Motor neuron (in vitro differentiated cells): ENCODE measurements around the gene PSMG2. TPM values are rescaled to one million over a fixed set of nuclear protein-coding genes. Genes with fewer than 3 reads are reported as not detected.

Experiments
- ATAC-seq, 8 experiments: fragments of 200-7000 bp; cut with Tn5 transposase; replicated peaks in 6 of 8; 2 replicates each; pipeline ENCODE4 v1.8.0; 2021; ENCODE audit warnings: mild to moderate bottlenecking in 8 of 8, moderate library complexity in 8 of 8
- H3K27ac ChIP-seq, 2 donors: fragments of 250-450 bp; sonication (Bioruptor Pico); 2 replicates each; pipeline ENCODE4 v1.9.0; 2021; ENCODE audit warnings: antibody characterized with exemption in 2 of 2, mild to moderate bottlenecking in 2 of 2, moderate library complexity in 1 of 2
- H3K4me1 ChIP-seq, 2 donors: fragments of 250-450 bp; sonication (Bioruptor Pico); replicated peaks in 1 of 2; 2 replicates each; pipeline ENCODE4 v1.6.1; 2021; ENCODE audit warnings: antibody characterized with exemption in 2 of 2, mild to moderate bottlenecking in 2 of 2, moderate library complexity in 1 of 2
- H3K4me3 ChIP-seq, 5 donors: fragments of 250-450 bp; sonication (Bioruptor Pico); 2 replicates each; pipeline ENCODE4 v1.9.0; 2021; ENCODE audit warnings: antibody characterized with exemption in 5 of 5, mild to moderate bottlenecking in 5 of 5, moderate library complexity in 4 of 5
- WGBS, 10 experiments: fragments of 450-650 bp; shearing (Covaris generic); methylation state at CpG; one replicate each; pipeline ENCODE4 v1.0.0; 2022; 5-methylcytosine and 5-hydroxymethylcytosine counted together
- in situ Hi-C, 9 experiments: fragments of 400-800 bp; cut with MboI; loops; one replicate each; pipeline ENCODE4 v1.15.0; 2021; ENCODE audit warnings: low sequenced_read_pairs in 9 of 9, low pct_unique_long_range_greater_than_20kb in 2 of 9; ENCODE audit not compliant: unreplicated experiment in 9 of 9
- total RNA-seq, 8 experiments: library from RNA; unstranded; fragments of 300-600 nt; gene quantifications; 2 replicates each; pipeline versions ENCODE4 v1.2.3 to v1.2.4, GENCODE V29; 2022

The PSMG2 gene
- total RNA-seq, 8 experiments from 2014 or later: 50.4 to 82.0 (median 65.2) TPM

DNA sequence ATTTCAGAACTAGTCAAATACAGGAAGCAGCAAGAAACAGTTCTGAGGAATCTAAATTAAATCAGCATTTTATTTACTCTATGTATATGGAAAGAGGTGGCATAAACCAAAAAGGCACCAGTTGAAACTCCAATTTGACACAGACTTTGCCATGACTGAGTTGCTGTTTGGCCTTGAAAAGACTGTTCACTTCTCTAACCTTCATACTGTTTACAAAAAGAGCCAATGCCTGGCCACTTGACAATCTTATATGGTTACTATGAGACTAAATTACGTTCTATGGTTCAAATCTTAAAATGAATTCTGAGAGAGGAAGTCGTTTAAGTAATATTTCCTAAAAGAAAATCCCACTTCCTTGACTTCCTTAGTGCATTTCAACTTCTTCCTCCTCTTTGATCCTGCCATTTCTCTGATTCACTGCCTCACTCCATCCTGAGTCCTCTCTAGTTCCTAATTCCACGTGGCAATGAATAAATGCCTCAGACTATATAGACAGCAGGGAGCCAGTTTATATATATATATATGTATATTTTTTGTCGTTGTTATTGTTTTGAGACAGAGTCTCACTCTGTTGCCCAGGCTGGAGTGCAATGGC lies 13.5 kb upstream of the PSMG2 start:
- ATAC-seq: no peak
- in situ Hi-C loops: no loop called here
- 71 to 100% (median 93%) methylated on average over 1 to 4 of the region's 4 CpGs; no CpG with 5 or more reads in 1 of the 10 experiments for WGBS, 10 experiments
- H3K4me1 ChIP-seq: no peaks in the 10 kb centered on the region
- H3K4me3 ChIP-seq: no peak overlapping the region
- no peak overlapping the region for H3K27ac ChIP-seq

DNA sequence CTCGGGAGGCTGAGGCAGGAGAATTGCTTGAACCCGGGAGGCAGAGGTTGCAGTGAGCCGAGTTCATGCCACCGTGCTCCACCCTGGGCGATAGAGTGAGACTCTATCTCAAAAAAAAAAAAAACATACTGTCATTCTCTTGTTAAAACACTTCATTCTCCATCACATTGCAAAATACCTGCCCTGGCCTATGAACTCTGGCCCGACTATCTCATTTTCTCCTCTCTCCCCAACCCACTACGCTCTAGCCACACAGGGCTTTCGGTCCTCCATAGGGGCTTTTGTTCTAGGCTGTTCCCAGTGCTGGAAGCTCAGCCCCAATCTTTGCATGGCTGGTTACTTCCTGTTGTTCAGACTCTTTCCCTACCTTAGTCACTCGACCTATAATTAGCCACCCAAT lies 10.6 kb upstream of the PSMG2 start:
- WGBS, 10 experiments: 70 to 100% (median 81%) methylated on average over 1 to 7 of the region's 9 CpGs; no CpG with 5 or more reads in 2 of the 10 experiments
- Histone ChIP-seq H3K27ac (no peak overlapping the region), H3K4me1 (no peaks in the 10 kb centered on the region), H3K4me3 (no peak overlapping the region)
- in situ Hi-C loops: no loop called here
- ATAC-seq: no peak

DNA sequence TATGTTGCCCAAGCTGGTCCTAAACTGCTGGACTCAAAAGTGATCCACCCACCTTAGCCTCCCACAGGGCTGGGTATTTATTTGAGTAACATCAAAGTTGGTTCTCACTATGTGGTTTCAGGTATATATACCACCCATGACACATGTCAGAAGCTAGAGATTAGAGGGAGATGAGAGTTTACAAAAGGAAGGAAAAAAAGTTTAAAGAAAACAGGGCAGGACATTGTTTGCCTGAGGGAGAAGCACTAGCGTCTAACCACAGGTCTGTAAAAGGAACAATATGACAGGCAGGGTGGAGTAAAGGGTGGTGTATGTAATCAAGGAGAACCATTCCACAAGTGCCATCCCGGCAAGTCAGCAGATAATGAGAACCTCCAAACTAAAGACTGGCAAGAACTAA lies 8.8 kb upstream of the PSMG2 start:
- Histone ChIP-seq H3K4me3 (no peak overlapping the region), H3K4me1 (no peaks in the 10 kb centered on the region), H3K27ac (no peak overlapping the region)
- in situ Hi-C loops: no loop called here
- WGBS, 10 experiments: 0 to 86% (median 48%) methylated on average over 1 to 2 of the region's 2 CpGs; no CpG with 5 or more reads in 2 of the 10 experiments
- peak in 2 of 8 experiments; percentile 47 to 88 for ATAC-seq

DNA sequence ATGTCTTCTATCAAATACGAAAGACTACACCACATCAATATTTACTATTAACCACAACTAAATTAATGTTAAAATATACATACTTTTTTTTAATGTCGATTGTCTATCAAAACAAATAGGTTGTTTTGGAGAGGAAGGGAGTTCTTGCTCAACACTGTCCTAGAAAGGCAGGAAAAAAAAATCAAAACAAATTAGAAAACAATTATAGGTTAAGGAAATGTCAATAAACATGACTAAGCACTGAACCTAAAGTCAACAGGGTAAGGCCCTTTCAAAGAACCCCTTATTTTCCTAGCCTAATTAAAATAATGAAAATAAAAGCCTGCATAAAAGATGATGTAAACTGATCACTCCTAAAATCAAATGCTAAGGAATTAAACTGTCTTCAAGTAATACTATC lies 3.1 kb upstream of the PSMG2 start:
- no peak for ATAC-seq
- WGBS, 10 experiments: 67 to 100% (median 94%) methylated on average over 1 to 2 of the region's 2 CpGs
- peaks cover 12 to 20% of the 10 kb centered on the region in 2 donors for H3K4me1 ChIP-seq
- no peak overlapping the region for H3K4me3 ChIP-seq
- in situ Hi-C loops: loop anchor here in 1 of 9 experiments (25.0 kb wide), 1 partner anchor 238 kb away; the partner anchor contains the start of gene SEH1L
- H3K27ac ChIP-seq: no peak overlapping the region

DNA sequence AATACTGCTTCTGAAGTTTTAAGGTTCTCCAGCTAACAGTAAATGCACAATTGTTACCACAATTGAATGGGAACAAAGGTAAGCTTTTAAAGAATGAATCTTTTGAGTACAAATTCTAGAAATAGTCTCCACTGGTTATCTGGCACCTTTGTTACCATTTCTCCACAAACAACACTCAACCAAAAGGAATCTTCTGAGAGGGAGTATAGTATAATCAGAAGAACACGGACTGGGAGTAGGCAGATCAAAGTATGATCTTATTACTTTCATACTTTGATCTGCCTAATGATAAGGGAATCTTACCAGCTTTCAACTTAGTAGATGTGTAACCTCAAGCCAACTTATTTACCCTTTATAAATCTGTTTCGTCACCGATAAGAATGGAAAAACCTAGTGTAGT lies 1.7 kb upstream of the PSMG2 start:
- ATAC-seq: no peak
- H3K4me1 ChIP-seq: peaks cover 12 to 20% of the 10 kb centered on the region in 2 donors
- in situ Hi-C loops: loop anchor here in 1 of 9 experiments (25.0 kb wide), 1 partner anchor 236 kb away; the partner anchor contains the start of gene SEH1L
- no peak overlapping the region for H3K27ac ChIP-seq
- H3K4me3 ChIP-seq: peak overlapping the region in 4 of 5 donors; percentile 92 to 98 (median 94)
- WGBS, 10 experiments: 87 to 100% (median 89%) methylated on average over 3 of the region's 3 CpGs; no CpG with 5 or more reads in 4 of the 10 experiments

DNA sequence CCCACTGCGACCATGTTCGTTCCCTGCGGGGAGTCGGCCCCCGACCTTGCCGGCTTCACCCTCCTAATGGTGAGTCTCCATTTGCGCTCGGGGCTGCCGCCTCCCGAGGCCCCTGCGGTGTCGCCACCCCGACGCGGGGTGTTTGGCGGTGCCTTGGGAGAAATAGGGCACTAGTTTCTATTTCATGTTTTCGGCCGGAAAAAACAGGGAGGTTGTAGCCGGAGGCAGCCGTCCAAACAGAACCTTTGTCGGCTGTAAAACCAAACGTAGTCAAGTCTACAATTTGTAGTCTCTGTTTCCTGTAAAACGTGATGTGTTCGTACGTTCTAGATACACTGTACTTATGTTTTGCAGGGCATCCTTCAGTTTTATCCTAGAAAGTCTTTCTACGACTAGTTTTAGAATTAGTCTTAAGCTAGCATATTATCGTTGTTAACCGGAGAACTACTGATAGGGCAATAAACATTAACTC lies 290 bp downstream of the PSMG2 start:
- Histone ChIP-seq H3K4me1 (peaks cover 12 to 20% of the 10 kb centered on the region in 2 donors), H3K27ac (peak overlapping the region; percentile 100), H3K4me3 (peak overlapping the region; percentile 92 to 100 (median 94))
- WGBS, 10 experiments: 0 to 1% (median 0%) methylated on average over 1 to 15 of the region's 28 CpGs; no CpG with 5 or more reads in 1 of the 10 experiments
- in situ Hi-C loops: loop anchor here in 1 of 9 experiments (25.0 kb wide), 1 partner anchor 234 kb away; the partner anchor contains the start of gene SEH1L
- peak in 1 of 8 experiments; percentile 44 for ATAC-seq

DNA sequence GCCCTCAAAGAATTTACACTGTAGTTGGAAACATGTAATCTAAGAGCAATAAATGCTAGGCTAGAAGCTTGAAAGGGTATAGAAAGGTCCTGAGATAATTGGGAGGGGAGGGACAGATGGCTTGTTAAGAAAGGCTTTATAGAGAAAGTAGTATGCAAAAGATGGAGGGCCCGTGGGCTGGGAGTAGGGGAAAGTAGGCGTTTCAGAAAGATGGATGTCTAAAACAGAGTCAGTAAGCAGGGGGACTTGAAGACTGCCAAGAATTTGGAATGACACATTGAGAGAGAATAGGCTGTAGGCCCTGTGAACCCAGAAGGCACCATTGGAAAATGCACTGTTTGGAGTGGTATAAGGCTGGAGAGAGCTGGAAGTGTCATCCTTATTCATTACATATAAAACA lies 822 bp downstream of the PSMG2 start:
- H3K27ac ChIP-seq: peak overlapping the region in 1 of 2 donors; percentile 100
- peak overlapping the region; percentile 92 to 100 (median 94) for H3K4me3 ChIP-seq
- ATAC-seq: peak in 2 of 8 experiments; percentile 2 to 4
- in situ Hi-C loops: loop anchor here in 1 of 9 experiments (25.0 kb wide), 1 partner anchor 234 kb away; the partner anchor contains the start of gene SEH1L
- peaks cover 12 to 20% of the 10 kb centered on the region in 2 donors for H3K4me1 ChIP-seq
- WGBS, 10 experiments: 0% methylated on average over 2 of the region's 2 CpGs; no CpG with 5 or more reads in 3 of the 10 experiments

DNA sequence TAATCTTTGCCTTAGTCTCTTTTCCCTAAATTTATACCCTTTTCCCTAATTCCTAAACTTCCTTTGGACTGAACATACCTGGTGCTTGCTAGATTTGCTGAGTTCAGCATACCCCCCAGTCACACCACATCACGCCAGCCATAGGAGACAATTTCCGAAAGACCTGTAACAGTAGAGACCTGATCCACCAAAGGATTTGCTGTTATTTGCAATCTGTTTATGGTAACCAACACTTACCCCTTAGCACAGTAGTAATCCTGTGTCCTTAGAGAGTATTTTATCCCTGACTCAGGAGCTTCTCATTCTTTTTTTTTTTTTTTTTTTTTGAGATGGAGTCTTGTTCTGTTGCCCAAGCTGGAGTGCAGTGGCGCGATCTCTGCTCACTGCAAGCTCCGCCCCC lies 8.6 kb downstream of the PSMG2 start:
- in situ Hi-C loops: loop anchor here in 1 of 9 experiments (25.0 kb wide), 1 partner anchor 226 kb away; the partner anchor contains the start of gene SEH1L
- no peak for ATAC-seq
- 95 to 100% (median 100%) methylated on average over 1 to 5 of the region's 5 CpGs; no CpG with 5 or more reads in 3 of the 10 experiments for WGBS, 10 experiments

DNA sequence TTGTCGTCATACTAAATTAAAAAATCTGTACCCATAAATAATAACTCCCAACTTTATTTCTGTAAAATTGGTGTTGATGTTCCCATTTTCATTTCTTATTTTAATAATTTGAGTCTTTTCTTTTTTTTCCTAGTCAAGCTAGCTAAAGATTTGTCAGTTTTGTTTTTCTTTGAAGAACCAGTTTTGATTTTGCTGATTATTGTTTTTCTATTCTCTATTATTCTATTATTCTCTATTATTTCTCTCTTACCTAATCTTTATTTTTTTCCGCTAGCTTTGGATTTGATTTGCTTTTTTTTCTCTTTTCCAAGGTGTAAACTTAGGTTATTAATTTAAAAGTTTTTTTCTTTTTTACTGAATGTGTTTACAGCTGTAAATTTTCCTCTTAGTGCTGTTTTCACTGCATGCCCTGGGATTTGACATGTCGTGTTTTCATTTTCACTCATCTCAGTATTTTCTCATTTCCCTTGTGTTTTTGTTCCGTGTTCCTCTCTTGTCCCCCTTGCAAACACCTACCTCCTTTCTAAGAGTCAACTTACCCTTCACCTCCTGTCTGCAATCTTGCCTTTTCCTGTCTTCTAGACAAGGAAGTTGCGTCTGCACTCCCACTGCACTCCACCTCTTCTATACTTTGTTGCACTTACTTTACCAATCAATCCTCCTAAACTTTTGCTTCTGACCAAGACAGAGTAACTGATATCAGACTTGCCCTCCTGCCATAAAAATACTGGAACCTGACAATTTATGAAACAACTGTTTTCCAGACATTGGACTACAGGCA lies 18.8 kb downstream of the PSMG2 start:
- WGBS, 10 experiments: 85 to 98% (median 93%) methylated on average over 4 to 5 of the region's 5 CpGs
- in situ Hi-C loops: loop anchor here in 3 of 9 experiments (10.0 to 25.0 kb wide), 2 partner anchors 213 to 216 kb away; partner anchors contain the start of gene SEH1L (in 1 of the 3)

More for the DNA sequence above, 8.6 kb downstream of the PSMG2 start:
- Histone ChIP-seq H3K4me3 (no peak overlapping the region), H3K27ac (no peak overlapping the region), H3K4me1 (no peaks in the 10 kb centered on the region)

DNA sequence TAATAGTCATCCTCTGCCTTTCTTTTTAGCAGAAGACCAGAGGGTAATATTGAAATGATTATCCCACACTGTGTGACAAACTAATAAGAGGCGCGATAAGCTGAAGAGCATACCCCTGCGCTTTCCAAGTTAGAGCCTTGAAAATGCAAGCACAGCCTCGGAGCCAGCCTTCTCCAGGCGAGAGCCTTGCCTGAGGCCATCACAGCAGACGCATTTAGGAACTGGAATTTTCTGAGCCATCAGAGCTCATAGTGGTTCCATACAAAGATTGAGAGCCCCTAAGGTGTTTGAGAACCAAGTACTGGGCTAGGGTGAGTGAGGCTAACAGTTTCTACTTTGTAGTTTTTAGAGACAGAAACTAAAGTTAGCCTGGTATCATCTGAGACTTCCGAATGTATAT lies 19.9 kb downstream of the PSMG2 start:
- in situ Hi-C loops: loop anchor here in 3 of 9 experiments (10.0 to 25.0 kb wide), 2 partner anchors 212 to 215 kb away; partner anchors contain the start of gene SEH1L (in 1 of the 3)
- no peak for ATAC-seq
- no peak overlapping the region for H3K27ac ChIP-seq
- WGBS, 10 experiments: 62 to 100% (median 96%) methylated on average over 1 to 5 of the region's 7 CpGs; no CpG with 5 or more reads in 1 of the 10 experiments
- H3K4me1 ChIP-seq: no peaks in the 10 kb centered on the region
- H3K4me3 ChIP-seq: no peak overlapping the region

More for the DNA sequence above, 18.8 kb downstream of the PSMG2 start:
- ATAC-seq: no peak
- Histone ChIP-seq H3K27ac (no peak overlapping the region), H3K4me1 (no peaks in the 10 kb centered on the region), H3K4me3 (no peak overlapping the region)

DNA sequence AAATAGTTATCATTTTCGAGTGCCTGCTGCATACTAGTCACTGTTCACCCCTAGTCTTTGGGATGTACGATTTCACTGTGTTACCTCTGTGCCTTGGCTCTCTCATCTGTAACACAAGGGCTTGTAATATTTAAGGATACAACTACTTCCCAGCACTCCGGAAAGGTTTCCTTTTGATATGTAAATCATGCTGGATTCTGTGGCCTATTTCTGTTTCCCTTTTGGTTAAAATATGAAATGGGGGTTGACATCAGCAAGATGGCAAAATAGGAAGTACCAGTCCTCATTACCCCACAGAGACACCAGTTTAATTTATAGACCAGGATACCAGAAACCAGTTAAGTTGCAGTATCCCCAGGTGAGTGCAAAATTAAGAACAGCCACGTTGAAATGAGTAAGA lies 23.5 kb downstream of the PSMG2 start:
- Histone ChIP-seq H3K4me3 (no peak overlapping the region), H3K4me1 (no peaks in the 10 kb centered on the region), H3K27ac (no peak overlapping the region)
- in situ Hi-C loops: loop anchor here in 5 of 9 experiments (5.0 to 25.0 kb wide), 3 partner anchors 206 to 211 kb away; partner anchors contain the start of gene SEH1L (in 2 of the 5)
- ATAC-seq: no peak
- 31 to 85% (median 49%) methylated on average over 1 to 4 of the region's 4 CpGs for WGBS, 10 experiments

DNA sequence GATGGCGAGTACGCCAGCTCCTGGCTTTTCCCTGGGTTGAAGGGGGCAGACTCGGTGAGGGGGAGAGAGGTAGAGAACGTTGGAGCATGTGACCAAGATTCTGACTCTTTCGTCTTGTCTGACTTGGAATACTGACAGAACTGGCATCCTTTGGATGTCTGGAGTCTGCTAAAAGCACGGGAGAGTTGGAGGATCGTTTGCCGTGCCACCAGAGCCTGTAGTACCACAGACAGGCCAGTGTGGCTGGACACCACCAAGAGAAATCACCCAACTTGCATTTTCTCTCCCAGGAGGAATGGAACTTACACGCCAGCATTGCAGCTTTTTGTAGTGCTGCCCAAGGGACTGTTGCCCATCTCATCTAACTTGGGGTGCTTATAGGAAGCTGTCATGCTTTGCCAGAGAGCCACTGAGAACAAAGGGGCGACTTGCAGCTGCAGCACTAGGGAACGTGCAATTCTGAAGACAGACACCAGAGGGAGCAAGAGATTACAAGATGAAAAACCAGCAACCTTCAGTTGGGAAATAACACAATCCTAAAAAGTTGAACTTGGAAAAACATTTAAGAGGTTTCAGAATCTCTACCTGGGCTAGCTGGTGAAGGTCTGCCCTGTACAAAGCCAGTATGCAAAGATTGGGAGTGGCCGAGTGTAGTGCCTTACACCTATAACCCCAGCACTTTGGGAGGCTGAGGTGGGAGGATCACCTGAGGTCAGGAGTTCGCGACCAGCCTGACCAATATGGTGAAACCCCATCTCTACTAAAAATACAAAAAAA lies 24.1 kb downstream of the PSMG2 start:
- Histone ChIP-seq H3K4me3 (no peak overlapping the region), H3K4me1 (no peaks in the 10 kb centered on the region), H3K27ac (no peak overlapping the region)
- WGBS, 10 experiments: 40 to 100% (median 68%) methylated on average over 2 to 10 of the region's 14 CpGs; no CpG with 5 or more reads in 2 of the 10 experiments
- in situ Hi-C loops: loop anchor here in 5 of 9 experiments (5.0 to 25.0 kb wide), 3 partner anchors 205 to 210 kb away; partner anchors contain the start of gene SEH1L (in 2 of the 5)
- peak; percentile 25 to 80 (median 64) for ATAC-seq
